PFSK-1 (cell line): Measurements from ENCODE around the gene C10orf120.

ENCODE experiments used
- FOXP2 ChIP-seq: optimal IDR thresholded peaks from 2 replicates; pipeline ENCODE3; 2011; ENCODE audit warnings: borderline replicate concordance, control low read depth, inconsistent platforms; ENCODE audit not compliant: insufficient read depth; ENCODE audit errors: extremely low read length, extremely low read depth
- POLR2AphosphoS5 ChIP-seq: IDR thresholded peaks from 2 replicates; pipeline ENCODE4 v1.6.1; 2012; ENCODE audit warnings: low read depth, mild to moderate bottlenecking, control low read depth, low read length, moderate library complexity
- SIN3A ChIP-seq: IDR thresholded peaks from 2 replicates; pipeline ENCODE4 v1.6.1; 2012; ENCODE audit warnings: mild to moderate bottlenecking, low read length, moderate library complexity, borderline replicate concordance; ENCODE audit not compliant: insufficient read depth
- TAF1 ChIP-seq: IDR thresholded peaks from 2 replicates; pipeline ENCODE4 v1.6.1; 2012; ENCODE audit warnings: low read length, control low read depth, borderline replicate concordance; ENCODE audit not compliant: insufficient read depth
- TF ChIP-seq, protein P1 (sequence below), 2 experiments: IDR thresholded peaks; 2 replicates each; pipeline versions ENCODE4 v1.6.1 to v1.8.0; 2011 to 2012; ENCODE audit warnings: low read depth in 2 of 2, low read length in 2 of 2, control low read depth in 1 of 2, inconsistent platforms in 1 of 2, mild to moderate bottlenecking in 1 of 2, moderate library complexity in 1 of 2; ENCODE audit not compliant: insufficient read depth in 1 of 2

C10orf120 gene

DNA sequence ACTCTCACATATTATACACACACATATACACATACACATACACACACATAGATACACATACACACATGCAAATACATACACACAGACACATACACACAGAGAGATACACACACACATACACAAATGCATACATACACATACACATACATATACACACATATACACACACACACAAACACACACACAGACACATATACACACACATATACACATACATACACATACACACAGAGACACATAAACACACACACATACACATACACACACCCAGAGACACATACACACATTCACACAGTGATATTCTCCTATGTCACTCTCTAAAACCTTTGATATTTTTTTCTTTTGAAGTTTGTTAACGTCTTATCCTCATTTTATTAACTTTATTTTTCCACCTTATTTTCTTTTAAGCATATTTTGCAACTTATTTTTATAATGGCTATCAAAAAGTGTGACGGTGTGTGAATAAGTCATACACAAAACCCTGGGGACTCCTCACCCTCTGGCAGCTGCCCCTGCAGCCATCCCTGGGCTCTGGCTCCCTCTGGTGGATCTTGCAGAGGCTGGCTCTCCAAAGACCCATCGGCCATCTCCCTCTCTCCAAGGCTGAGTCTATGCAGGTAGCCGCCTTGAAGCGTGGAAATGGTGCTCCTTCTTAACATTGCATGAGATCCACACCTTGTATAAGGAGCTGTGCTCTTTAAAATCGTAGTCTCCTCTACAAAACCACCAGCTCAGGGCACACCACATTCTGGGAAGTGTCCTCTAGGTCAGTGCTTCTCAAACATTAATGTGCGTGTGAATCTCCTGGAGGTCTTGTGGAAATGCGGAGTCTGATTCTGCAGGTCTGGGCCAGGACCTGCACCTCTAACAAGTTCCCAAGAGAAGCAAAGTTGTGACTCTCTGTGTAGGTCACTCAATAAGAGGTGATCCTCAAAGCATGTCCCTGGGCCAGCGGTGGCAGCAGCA, 4.1 kb upstream of the C10orf120 start:
- TF ChIP-seq POLR2AphosphoS5 = no peak
- TF ChIP-seq, protein P1, sequence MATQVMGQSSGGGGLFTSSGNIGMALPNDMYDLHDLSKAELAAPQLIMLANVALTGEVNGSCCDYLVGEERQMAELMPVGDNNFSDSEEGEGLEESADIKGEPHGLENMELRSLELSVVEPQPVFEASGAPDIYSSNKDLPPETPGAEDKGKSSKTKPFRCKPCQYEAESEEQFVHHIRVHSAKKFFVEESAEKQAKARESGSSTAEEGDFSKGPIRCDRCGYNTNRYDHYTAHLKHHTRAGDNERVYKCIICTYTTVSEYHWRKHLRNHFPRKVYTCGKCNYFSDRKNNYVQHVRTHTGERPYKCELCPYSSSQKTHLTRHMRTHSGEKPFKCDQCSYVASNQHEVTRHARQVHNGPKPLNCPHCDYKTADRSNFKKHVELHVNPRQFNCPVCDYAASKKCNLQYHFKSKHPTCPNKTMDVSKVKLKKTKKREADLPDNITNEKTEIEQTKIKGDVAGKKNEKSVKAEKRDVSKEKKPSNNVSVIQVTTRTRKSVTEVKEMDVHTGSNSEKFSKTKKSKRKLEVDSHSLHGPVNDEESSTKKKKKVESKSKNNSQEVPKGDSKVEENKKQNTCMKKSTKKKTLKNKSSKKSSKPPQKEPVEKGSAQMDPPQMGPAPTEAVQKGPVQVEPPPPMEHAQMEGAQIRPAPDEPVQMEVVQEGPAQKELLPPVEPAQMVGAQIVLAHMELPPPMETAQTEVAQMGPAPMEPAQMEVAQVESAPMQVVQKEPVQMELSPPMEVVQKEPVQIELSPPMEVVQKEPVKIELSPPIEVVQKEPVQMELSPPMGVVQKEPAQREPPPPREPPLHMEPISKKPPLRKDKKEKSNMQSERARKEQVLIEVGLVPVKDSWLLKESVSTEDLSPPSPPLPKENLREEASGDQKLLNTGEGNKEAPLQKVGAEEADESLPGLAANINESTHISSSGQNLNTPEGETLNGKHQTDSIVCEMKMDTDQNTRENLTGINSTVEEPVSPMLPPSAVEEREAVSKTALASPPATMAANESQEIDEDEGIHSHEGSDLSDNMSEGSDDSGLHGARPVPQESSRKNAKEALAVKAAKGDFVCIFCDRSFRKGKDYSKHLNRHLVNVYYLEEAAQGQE (IDR thresholded peaks at IDR 0.05; ENCODE audit: insufficient read depth in 1 of 2, low read depth in 2 of 2, low read length in 2 of 2) = no peak
- TF ChIP-seq SIN3A = no peak
- TF ChIP-seq FOXP2 = no peak
- TF ChIP-seq TAF1 = no peak

DNA sequence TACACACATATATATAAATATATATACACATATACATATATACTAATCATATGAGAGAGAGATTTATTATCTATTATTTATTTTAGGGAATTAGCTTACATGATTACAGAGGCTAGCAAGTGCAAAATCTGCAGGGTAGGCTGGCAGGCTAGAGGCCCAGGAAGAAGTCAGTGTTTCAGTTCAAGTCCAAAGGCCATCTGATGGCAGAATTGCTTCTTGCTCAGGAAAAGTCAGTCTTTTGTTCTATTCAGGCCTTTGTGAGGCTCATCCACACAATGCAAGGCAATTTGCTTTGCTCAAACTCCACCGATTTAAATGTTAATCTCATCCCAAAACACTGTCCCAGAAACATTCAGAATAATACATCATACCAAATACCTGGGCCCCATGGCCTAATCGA, 2.6 kb upstream of the C10orf120 start:
- TF ChIP-seq SIN3A = no peak
- TF ChIP-seq, protein P1 (IDR thresholded peaks at IDR 0.05; ENCODE audit: insufficient read depth in 1 of 2, low read depth in 2 of 2, low read length in 2 of 2) = no peak
- no peak for TF ChIP-seq POLR2AphosphoS5
- TF ChIP-seq TAF1 = no peak
- no peak for TF ChIP-seq FOXP2

DNA sequence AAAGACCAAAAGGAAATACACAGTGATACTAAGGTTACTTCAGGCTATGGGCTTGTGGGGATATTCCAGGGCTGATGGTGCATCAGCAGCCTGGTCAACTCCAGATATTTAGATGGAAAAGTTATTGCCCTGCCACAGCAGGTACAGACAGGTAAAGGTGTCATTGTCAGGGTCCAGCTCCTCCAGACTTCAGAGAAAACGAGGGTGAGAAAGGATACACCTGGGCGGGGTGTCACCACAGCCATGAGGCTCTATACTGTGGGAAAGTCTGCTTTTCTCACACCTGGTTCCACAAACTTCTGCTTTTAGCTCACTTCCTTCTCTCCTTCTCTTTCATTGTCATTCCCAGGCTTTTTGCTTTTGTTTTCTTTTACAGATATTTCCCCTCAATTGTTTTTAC, 2.0 kb upstream of the C10orf120 start:
- no peak for TF ChIP-seq SIN3A
- TF ChIP-seq, protein P1 (IDR thresholded peaks at IDR 0.05; ENCODE audit: insufficient read depth in 1 of 2, low read depth in 2 of 2, low read length in 2 of 2) = no peak
- TF ChIP-seq TAF1 = no peak
- TF ChIP-seq POLR2AphosphoS5 = no peak
- no peak for TF ChIP-seq FOXP2

DNA sequence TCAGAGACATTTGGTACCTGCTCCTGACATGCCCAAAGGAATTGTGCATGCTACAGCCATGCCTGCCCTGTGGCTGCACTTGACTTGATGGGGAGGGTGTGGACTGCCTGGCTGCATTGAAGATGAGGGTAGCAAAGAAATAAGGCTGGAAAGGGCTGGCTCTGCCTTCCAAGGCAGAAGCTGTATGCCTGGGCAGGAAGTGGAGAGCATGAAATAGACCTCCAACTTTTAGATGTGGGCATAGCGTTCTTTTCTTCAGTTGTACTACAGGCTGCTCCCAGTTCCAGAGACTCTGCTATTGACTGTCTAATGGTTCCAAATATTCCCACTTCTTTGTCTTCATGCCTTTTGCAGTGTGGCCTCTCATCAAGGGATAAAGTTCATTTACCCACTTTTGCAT, 3.0 kb downstream of the C10orf120 start:
- TF ChIP-seq SIN3A (no peak), FOXP2 (no peak), POLR2AphosphoS5 (no peak), TAF1 (no peak)
- TF ChIP-seq, protein P1 (IDR thresholded peaks at IDR 0.05; ENCODE audit: insufficient read depth in 1 of 2, low read depth in 2 of 2, low read length in 2 of 2) = no peak
